ENCODE results near the gene HK1.

Gene HK1

GRCh38 chr10:69265521-69265920 is 12.8 kb upstream of the HK1 start:
- Histone ChIP-seq H3K4me3 (ENCODE audit: low read depth, low read length) (no peak overlapping the region), H3K79me2 (no peaks in the 10 kb centered on the region), H3K9me3 (ENCODE audit: control insufficient read depth, low read length) (no peaks in the 10 kb centered on the region), H3K4me2 (ENCODE audit: low read length) (no peak overlapping the region), H2AFZ (no peak overlapping the region), H3K27me3 (ENCODE audit: control insufficient read depth, insufficient read depth, low read length) (no peaks in the 10 kb centered on the region), H3K27ac (no peak overlapping the region), H3K36me3 (ENCODE audit: control insufficient read depth, insufficient read depth, low read length) (no peaks in the 10 kb centered on the region), H3K4me1 (no peaks in the 10 kb centered on the region), H3K9ac (no peak overlapping the region)
- no peak for TF ChIP-seq CTCF (IDR thresholded peaks at IDR 0.05)

GRCh38 chr10:69268761-69269416 is 9.4 kb upstream of the HK1 start:
- Histone ChIP-seq H3K27me3 (ENCODE audit: control insufficient read depth, insufficient read depth, low read length) (no peaks in the 10 kb centered on the region), H3K79me2 (no peaks in the 10 kb centered on the region), H3K9ac (no peak overlapping the region), H3K9me3 (ENCODE audit: control insufficient read depth, low read length) (no peaks in the 10 kb centered on the region), H3K4me1 (no peaks in the 10 kb centered on the region), H3K36me3 (ENCODE audit: control insufficient read depth, insufficient read depth, low read length) (no peaks in the 10 kb centered on the region), H2AFZ (no peak overlapping the region), H3K27ac (no peak overlapping the region), H3K4me3 (ENCODE audit: low read depth, low read length) (no peak overlapping the region), H3K4me2 (ENCODE audit: low read length) (no peak overlapping the region)
- TF ChIP-seq CTCF (IDR thresholded peaks at IDR 0.05): no peak

- Histone ChIP-seq H3K4me3 (ENCODE audit: low read depth, low read length) (no peak overlapping the region), H3K27me3 (ENCODE audit: control insufficient read depth, insufficient read depth, low read length) (no peaks in the 10 kb centered on the region), H3K27ac (no peak overlapping the region), H3K9me3 (ENCODE audit: control insufficient read depth, low read length) (no peaks in the 10 kb centered on the region), H3K4me1 (no peaks in the 10 kb centered on the region), H2AFZ (no peak overlapping the region), H3K4me2 (ENCODE audit: low read length) (no peak overlapping the region), H3K9ac (no peak overlapping the region), H3K79me2 (no peaks in the 10 kb centered on the region), H3K36me3 (ENCODE audit: control insufficient read depth, insufficient read depth, low read length) (no peaks in the 10 kb centered on the region)
- no peak for TF ChIP-seq CTCF (IDR thresholded peaks at IDR 0.05)
Observed at GRCh38 chr10:69269761-69270160, 8.5 kb upstream of the HK1 start.

GRCh38 chr10:69270990-69271389 is 7.3 kb upstream of the HK1 start:
- no peaks in the 10 kb centered on the region for H3K4me1 ChIP-seq
- no peaks in the 10 kb centered on the region for H3K79me2 ChIP-seq
- TF ChIP-seq CTCF (IDR thresholded peaks at IDR 0.05): no peak
- no peak overlapping the region for H3K9ac ChIP-seq
- H3K27ac ChIP-seq: no peak overlapping the region
- no peak overlapping the region for H3K4me2 ChIP-seq (ENCODE audit: low read length)
- no peaks in the 10 kb centered on the region for H3K36me3 ChIP-seq (ENCODE audit: control insufficient read depth, insufficient read depth, low read length)
- H3K27me3 ChIP-seq (ENCODE audit: control insufficient read depth, insufficient read depth, low read length): no peaks in the 10 kb centered on the region
- no peaks in the 10 kb centered on the region for H3K9me3 ChIP-seq (ENCODE audit: control insufficient read depth, low read length)
- no peak overlapping the region for H3K4me3 ChIP-seq (ENCODE audit: low read depth, low read length)
- H2AFZ ChIP-seq: no peak overlapping the region

GRCh38 chr10:69272624-69273023 is 5.7 kb upstream of the HK1 start:
- H3K4me1 ChIP-seq: no peaks in the 10 kb centered on the region
- no peaks in the 10 kb centered on the region for H3K36me3 ChIP-seq (ENCODE audit: control insufficient read depth, insufficient read depth, low read length)
- TF ChIP-seq CTCF (IDR thresholded peaks at IDR 0.05): no peak
- H3K27ac ChIP-seq: no peak overlapping the region
- H3K27me3 ChIP-seq (ENCODE audit: control insufficient read depth, insufficient read depth, low read length): no peaks in the 10 kb centered on the region
- no peak overlapping the region for H3K4me2 ChIP-seq (ENCODE audit: low read length)
- no peaks in the 10 kb centered on the region for H3K9me3 ChIP-seq (ENCODE audit: control insufficient read depth, low read length)
- H3K4me3 ChIP-seq (ENCODE audit: low read depth, low read length): no peak overlapping the region
- H3K9ac ChIP-seq: no peak overlapping the region
- no peaks in the 10 kb centered on the region for H3K79me2 ChIP-seq
- no peak overlapping the region for H2AFZ ChIP-seq

All from parathyroid adenoma (tissue), 2 donors.